ENCODE results near the gene SUCO. TPM values are rescaled to one million over a fixed set of nuclear protein-coding genes. Genes with fewer than 3 reads are reported as not detected.

The SUCO gene
- total RNA-seq = 11.3 and 12.4 TPM in 2 replicates

GRCh38 chr1:172532700-172533512 is at the start of gene SUCO:
Gene SUCO (plus strand): TSS chr1:172533150. CDS start chr1:172533436, 286 bp downstream.
- no peak for TF ChIP-seq CTCF (IDR thresholded peaks at IDR 0.05; ENCODE audit: insufficient read depth, low read length, severe bottlenecking)
- Histone ChIP-seq H3K4me3 (ENCODE audit: low read depth, low read length) (peak within 1 kb of the TSS; percentile 85), H3K27me3 (ENCODE audit: control insufficient read depth, insufficient read depth, low read length) (no peaks in the 10 kb centered on the region), H3K36me3 (ENCODE audit: control insufficient read depth, insufficient read depth, low read length) (no peaks in the 10 kb centered on the region)
- DNase-seq (ENCODE audit: low read depth) (peak; percentile 95), FAIRE-seq (no peak)

DNA sequence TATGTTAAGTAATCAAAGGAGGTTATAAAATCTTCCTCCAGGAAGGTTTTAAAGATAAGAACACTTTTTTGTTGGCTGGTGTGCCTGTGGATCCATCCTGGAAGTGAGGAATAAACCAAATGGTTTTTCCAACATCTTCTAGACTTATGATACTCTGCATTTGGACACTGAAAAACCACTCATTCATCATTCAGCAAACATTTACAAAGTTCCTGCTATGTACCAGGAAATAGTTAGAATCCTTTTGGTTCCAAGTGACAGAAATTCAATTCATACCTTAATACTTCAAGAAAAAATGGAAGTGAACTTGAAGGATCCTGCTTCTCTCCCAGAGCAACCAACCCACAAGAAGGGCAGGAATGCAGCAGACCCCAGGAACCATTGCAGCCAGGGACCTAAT is 49.5 kb upstream of the SUCO start:
- FAIRE-seq (no peak), DNase-seq (ENCODE audit: low read depth) (no peak)
- no peaks in the 10 kb centered on the region for H3K36me3 ChIP-seq (ENCODE audit: control insufficient read depth, insufficient read depth, low read length)
- no peaks in the 10 kb centered on the region for H3K27me3 ChIP-seq (ENCODE audit: control insufficient read depth, insufficient read depth, low read length)
- H3K4me3 ChIP-seq (ENCODE audit: low read depth, low read length) = no peak overlapping the region
- TF ChIP-seq CTCF (IDR thresholded peaks at IDR 0.05; ENCODE audit: insufficient read depth, low read length, severe bottlenecking) = no peak

GRCh38 chr1:172484252-172484651 is 48.7 kb upstream of the SUCO start:
- H3K36me3 ChIP-seq (ENCODE audit: control insufficient read depth, insufficient read depth, low read length) = no peaks in the 10 kb centered on the region
- FAIRE-seq = no peak
- H3K27me3 ChIP-seq (ENCODE audit: control insufficient read depth, insufficient read depth, low read length) = no peaks in the 10 kb centered on the region
- no peak overlapping the region for H3K4me3 ChIP-seq (ENCODE audit: low read depth, low read length)
- DNase-seq (ENCODE audit: low read depth) = peak; percentile 64
- no peak for TF ChIP-seq CTCF (IDR thresholded peaks at IDR 0.05; ENCODE audit: insufficient read depth, low read length, severe bottlenecking)

DNA sequence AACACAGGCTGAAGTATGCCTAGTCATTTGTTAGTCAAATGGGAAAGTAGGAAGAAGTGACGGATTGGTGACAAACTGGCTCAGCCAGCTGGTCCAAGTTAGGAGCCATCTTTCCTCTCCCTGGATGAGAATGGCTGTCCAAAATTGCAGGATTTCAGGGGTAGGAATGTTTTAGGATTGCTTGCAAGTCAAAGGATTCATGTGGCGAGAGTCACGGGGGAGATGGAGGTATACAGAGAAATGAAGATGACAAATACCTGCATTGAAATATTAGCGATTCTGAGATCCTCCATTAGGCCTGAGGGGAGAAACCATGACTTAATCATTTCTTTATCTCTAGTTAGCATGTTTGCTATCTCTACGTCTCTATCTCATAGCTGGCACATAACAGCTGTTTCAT is 47.3 kb upstream of the SUCO start:
- H3K27me3 ChIP-seq (ENCODE audit: control insufficient read depth, insufficient read depth, low read length) = no peaks in the 10 kb centered on the region
- no peak overlapping the region for H3K4me3 ChIP-seq (ENCODE audit: low read depth, low read length)
- FAIRE-seq = no peak
- H3K36me3 ChIP-seq (ENCODE audit: control insufficient read depth, insufficient read depth, low read length) = no peaks in the 10 kb centered on the region
- DNase-seq (ENCODE audit: low read depth) = no peak
- TF ChIP-seq CTCF (IDR thresholded peaks at IDR 0.05; ENCODE audit: insufficient read depth, low read length, severe bottlenecking) = no peak

- Histone ChIP-seq H3K4me3 (ENCODE audit: low read depth, low read length) (no peak overlapping the region), H3K36me3 (ENCODE audit: control insufficient read depth, insufficient read depth, low read length) (no peaks in the 10 kb centered on the region), H3K27me3 (ENCODE audit: control insufficient read depth, insufficient read depth, low read length) (no peaks in the 10 kb centered on the region)
- FAIRE-seq = no peak
- no peak for TF ChIP-seq CTCF (IDR thresholded peaks at IDR 0.05; ENCODE audit: insufficient read depth, low read length, severe bottlenecking)
- no peak for DNase-seq (ENCODE audit: low read depth)
Observed at GRCh38 chr1:172486805-172487454, 46.0 kb upstream of the SUCO start.
